Endometrium (tissue), 2 donors: Measurements from ENCODE around the gene SIK1.
"Not testable (repeated sequence)": the region's sequence is repeated elsewhere in the genome, so short reads cannot be mapped to it uniquely, and the experiment has no call there.

Experiments
- FAIRE-seq: peaks from 2 replicates; lab custom pipeline; 2012; peaks lifted over from hg19 to GRCh38; lab: Jason Lieb, UNC
- donor health status: control.
- donor health status: control.

Gene SIK1

GRCh38 chr21:43396788-43397438, 30.0 kb downstream of the SIK1 start:
- FAIRE-seq = not testable (repeated sequence)

- not testable (repeated sequence) for FAIRE-seq
Observed at GRCh38 chr21:43383351-43383750, 43.6 kb downstream of the SIK1 start.

- not testable (repeated sequence) for FAIRE-seq
Observed at GRCh38 chr21:43382902-43383301, 44.0 kb downstream of the SIK1 start.

- not testable (repeated sequence) for FAIRE-seq
Observed at GRCh38 chr21:43380852-43381533, 45.9 kb downstream of the SIK1 start.

GRCh38 chr21:43380337-43380736, 46.6 kb downstream of the SIK1 start:
- FAIRE-seq = not testable (repeated sequence)

- FAIRE-seq = not testable (repeated sequence)
Observed at GRCh38 chr21:43379626-43380122, 47.3 kb downstream of the SIK1 start.

GRCh38 chr21:43376478-43376882, 50.5 kb downstream of the SIK1 start:
- FAIRE-seq = no peak

GRCh38 chr21:43375837-43376477, 51.0 kb downstream of the SIK1 start:
- no peak for FAIRE-seq

GRCh38 chr21:43375006-43375836, 51.7 kb downstream of the SIK1 start:
- FAIRE-seq = no peak

- no peak for FAIRE-seq
Observed at GRCh38 chr21:43374228-43374885, 52.6 kb downstream of the SIK1 start.

- FAIRE-seq = no peak
Observed at GRCh38 chr21:43373362-43374227, 53.3 kb downstream of the SIK1 start.

- FAIRE-seq = no peak
Observed at GRCh38 chr21:43372663-43373361, 54.1 kb downstream of the SIK1 start.

GRCh38 chr21:43371786-43372185, 55.1 kb downstream of the SIK1 start:
- FAIRE-seq = no peak

- FAIRE-seq = no peak
Observed at GRCh38 chr21:43370888-43371570, 55.9 kb downstream of the SIK1 start.

GRCh38 chr21:43370091-43370658, 56.8 kb downstream of the SIK1 start:
- FAIRE-seq = no peak

- no peak for FAIRE-seq
Observed at GRCh38 chr21:43369596-43370090, 57.3 kb downstream of the SIK1 start.

GRCh38 chr21:43369124-43369523, 57.8 kb downstream of the SIK1 start:
- FAIRE-seq = no peak

GRCh38 chr21:43368685-43369084, 58.2 kb downstream of the SIK1 start:
- no peak for FAIRE-seq

GRCh38 chr21:43367859-43368258, 59.1 kb downstream of the SIK1 start:
- no peak for FAIRE-seq
